Left hindlimb (tissue), 1 donor: ENCODE results near the gene PACSIN3.
"Not testable (repeated sequence)": the region's sequence is repeated elsewhere in the genome, so short reads cannot be mapped to it uniquely, and the experiment has no call there.

Experiments used
- DNase-seq: peaks from one replicate; pipeline ENCODE4 v3.0.0-alpha.2; 2018

PACSIN3 gene

GRCh38 chr11:47186076-47186699, at the start of gene PACSIN3:
Gene PACSIN3, minus strand, starts transcription at chr11:47186434. Its CDS starts 3,707 bp downstream, at chr11:47182727.
- peak; percentile 68 for DNase-seq

- DNase-seq = no peak
These were observed 48.9 kb upstream of the PACSIN3 start for GRCh38 chr11:47235163-47235562.

- DNase-seq = no peak
These were observed 48.5 kb upstream of the PACSIN3 start for GRCh38 chr11:47234669-47235100.

- DNase-seq = no peak
These were observed 47.9 kb upstream of the PACSIN3 start for GRCh38 chr11:47233989-47234668.

GRCh38 chr11:47233051-47233450, 46.8 kb upstream of the PACSIN3 start:
- DNase-seq = no peak

GRCh38 chr11:47229161-47229560, 42.9 kb upstream of the PACSIN3 start:
- no peak for DNase-seq

- no peak for DNase-seq
These were observed 39.5 kb upstream of the PACSIN3 start for GRCh38 chr11:47225552-47226400.

GRCh38 chr11:47222696-47223095, 36.5 kb upstream of the PACSIN3 start:
- no peak for DNase-seq

GRCh38 chr11:47220401-47220821, 34.2 kb upstream of the PACSIN3 start:
- DNase-seq = no peak

- DNase-seq = peak; percentile 74
These were observed 30.0 kb upstream of the PACSIN3 start for GRCh38 chr11:47216121-47216798.

GRCh38 chr11:47215366-47215910, 29.2 kb upstream of the PACSIN3 start:
- no peak for DNase-seq

GRCh38 chr11:47213950-47214565, 27.8 kb upstream of the PACSIN3 start:
- DNase-seq = peak; percentile 88

- DNase-seq = no peak
These were observed 26.7 kb upstream of the PACSIN3 start for GRCh38 chr11:47212938-47213337.

- DNase-seq = no peak
These were observed 22.4 kb upstream of the PACSIN3 start for GRCh38 chr11:47208628-47209027.

GRCh38 chr11:47208008-47208552, 21.8 kb upstream of the PACSIN3 start:
- not testable (repeated sequence) for DNase-seq

GRCh38 chr11:47207459-47207858, 21.2 kb upstream of the PACSIN3 start:
- DNase-seq = no peak

- not testable (repeated sequence) for DNase-seq
These were observed 20.3 kb upstream of the PACSIN3 start for GRCh38 chr11:47206577-47206976.

GRCh38 chr11:47204637-47204989, 18.4 kb upstream of the PACSIN3 start:
- peak; percentile 33 for DNase-seq

GRCh38 chr11:47202576-47202975, 16.3 kb upstream of the PACSIN3 start:
- no peak for DNase-seq

GRCh38 chr11:47201015-47201414, 14.8 kb upstream of the PACSIN3 start:
- DNase-seq = no peak

GRCh38 chr11:47198161-47198560, 11.9 kb upstream of the PACSIN3 start:
- not testable (repeated sequence) for DNase-seq

GRCh38 chr11:47192111-47192510, 5.9 kb upstream of the PACSIN3 start:
- no peak for DNase-seq
